Smooth muscle cell (in vitro differentiated cells): ENCODE results near the gene VCP. TPM values are rescaled to one million over a fixed set of nuclear protein-coding genes. Genes with fewer than 3 reads are reported as not detected.

Experiments
- DNase-seq: peaks from one replicate; lab custom pipeline; 2025; ENCODE audit not compliant: unreplicated experiment; lab: John Stamatoyannopoulos, UW
- H2AFZ ChIP-seq: fragments of 200-600 bp; sonication (generic); 2 replicates; pipeline ENCODE4 v1.6.0; 2016; ENCODE audit warnings: antibody characterized with exemption, low read depth, mild to moderate bottlenecking
- H3F3A ChIP-seq: fragments of 200-600 bp; sonication (generic); 2 replicates; pipeline ENCODE4 v1.6.0; 2017; ENCODE audit warnings: antibody characterized with exemption, low read depth
- H3K27ac ChIP-seq: fragments of 200-600 bp; sonication (generic); 2 replicates; pipeline ENCODE4 v1.5.1; 2016; ENCODE audit warnings: low read depth, mild to moderate bottlenecking
- H3K27me3 ChIP-seq: fragments of 200-600 bp; sonication (generic); 2 replicates; pipeline ENCODE4 v1.6.1; 2016; ENCODE audit warnings: low read depth, mild to moderate bottlenecking
- H3K36me3 ChIP-seq: fragments of 200-600 bp; sonication (generic); 2 replicates; pipeline ENCODE4 v1.5.1; 2016; ENCODE audit warnings: low read depth
- H3K4me1 ChIP-seq: fragments of 200-600 bp; sonication (generic); 2 replicates; pipeline ENCODE4 v1.5.1; 2016; ENCODE audit warnings: low read depth
- H3K4me2 ChIP-seq: fragments of 200-600 bp; sonication (generic); 2 replicates; pipeline ENCODE4 v1.6.0; 2016; ENCODE audit warnings: mild to moderate bottlenecking
- H3K4me3 ChIP-seq: fragments of 200-600 bp; sonication (generic); 2 replicates; pipeline ENCODE4 v1.5.1; 2016; ENCODE audit warnings: mild to moderate bottlenecking
- H3K79me2 ChIP-seq: fragments of 200-600 bp; sonication (generic); 2 replicates; pipeline ENCODE4 v1.6.0; 2016; ENCODE audit warnings: low read depth, mild to moderate bottlenecking
- H3K9ac ChIP-seq: fragments of 200-600 bp; sonication (generic); 2 replicates; pipeline ENCODE4 v1.6.0; 2016; ENCODE audit warnings: low read depth
- H3K9me3 ChIP-seq: fragments of 200-600 bp; sonication (generic); replicated peaks from 2 replicates; pipeline ENCODE4 v1.5.1; 2016; ENCODE audit warnings: low read depth
- H4K20me1 ChIP-seq: fragments of 200-600 bp; sonication (generic); 2 replicates; pipeline ENCODE4 v1.6.0; 2016; ENCODE audit warnings: low read depth
- CTCF ChIP-seq: fragments of 200-600 bp; sonication (generic); IDR thresholded peaks from 2 replicates; pipeline ENCODE4 v1.5.1; 2017; ENCODE audit warnings: borderline replicate concordance, mild to moderate bottlenecking, antibody characterized with exemption; ENCODE audit not compliant: insufficient read depth, poor library complexity, severe bottlenecking
- WGBS: methylation state at CpG from one replicate; pipeline ENCODE4 v1.1.7; 2016; ENCODE audit warnings: low lambda C conversion rate; 5-methylcytosine and 5-hydroxymethylcytosine counted together
- polyA plus RNA-seq: library from polyadenylated mRNA; unstranded; fragments of >200 nt; fragmentation: Nextera tagmentation; extraction: Ambion mirVana; gene quantifications from 2 replicates; pipeline ENCODE4 v1.2.1, GENCODE V29; 2016
- total RNA-seq: library from RNA; depleted of rRNA; stranded (reverse); fragments of >200 nt; gene quantifications from 2 replicates; pipeline ENCODE4 v1.2.3, GENCODE V29; 2014

VCP gene
- total and polyA plus RNA-seq, 2 experiments from 2014 or later, result 207 to 314 TPM

GRCh38 chr9:35051069-35051967 is 21.1 kb downstream of the VCP start:
- Histone ChIP-seq H3K9me3 (no peaks in the 10 kb centered on the region), H3K27ac (no peak overlapping the region), H3F3A (peaks cover 3% of the 10 kb centered on the region), H3K27me3 (no peaks in the 10 kb centered on the region), H3K79me2 (no peaks in the 10 kb centered on the region), H3K36me3 (peaks cover 18% of the 10 kb centered on the region), H3K4me1 (no peaks in the 10 kb centered on the region), H3K4me2 (no peak overlapping the region), H2AFZ (no peak overlapping the region), H3K9ac (no peak overlapping the region), H4K20me1 (peaks cover 35% of the 10 kb centered on the region), H3K4me3 (no peak overlapping the region)
- no peak for DNase-seq
- 89% methylated on average over 7 of the region's 7 CpGs for WGBS
- peak; percentile 56 for TF ChIP-seq CTCF

GRCh38 chr9:35048511-35048910 is 23.9 kb downstream of the VCP start:
- no peak for DNase-seq
- H3K79me2 ChIP-seq, result no peaks in the 10 kb centered on the region
- H3K27me3 ChIP-seq, result no peaks in the 10 kb centered on the region
- H3K4me2 ChIP-seq, result no peak overlapping the region
- 98% methylated on average over 6 of the region's 6 CpGs for WGBS
- no peak overlapping the region for H3K27ac ChIP-seq
- TF ChIP-seq CTCF, result no peak
- H3K4me3 ChIP-seq, result no peak overlapping the region
- peaks cover 3% of the 10 kb centered on the region for H3F3A ChIP-seq
- peaks cover 35% of the 10 kb centered on the region for H4K20me1 ChIP-seq
- no peak overlapping the region for H3K9ac ChIP-seq
- H3K9me3 ChIP-seq, result no peaks in the 10 kb centered on the region
- no peak overlapping the region for H2AFZ ChIP-seq
- H3K36me3 ChIP-seq, result peaks cover 14% of the 10 kb centered on the region
- no peaks in the 10 kb centered on the region for H3K4me1 ChIP-seq

- Histone ChIP-seq H3K4me1 (no peaks in the 10 kb centered on the region), H3F3A (peaks cover 3% of the 10 kb centered on the region), H3K4me2 (no peak overlapping the region), H2AFZ (no peak overlapping the region), H3K27me3 (no peaks in the 10 kb centered on the region), H3K4me3 (no peak overlapping the region), H4K20me1 (peaks cover 9% of the 10 kb centered on the region), H3K36me3 (peaks cover 13% of the 10 kb centered on the region), H3K27ac (no peak overlapping the region), H3K9ac (no peak overlapping the region), H3K79me2 (no peaks in the 10 kb centered on the region), H3K9me3 (no peaks in the 10 kb centered on the region)
- no peak for DNase-seq
- WGBS, result 90% methylated on average over 3 of the region's 3 CpGs
- no peak for TF ChIP-seq CTCF
Measured at GRCh38 chr9:35044071-35044470, 28.4 kb downstream of the VCP start.
